HEK293 (cell line): ENCODE results near the gene ECD.
A peak's percentile ranks its signal among the peaks of the same experiment; 100 is the strongest.

Experiments
- CTCF ChIA-PET: fragments of 350-600 bp; formaldehyde crosslinking; extraction: SDS; loops from one replicate; lab custom pipeline; 2021; ENCODE audit warnings: antibody characterized with exemption; lab: Yijun Ruan, JAX
- POLR2A ChIA-PET: fragments of 300-600 bp; formaldehyde crosslinking; extraction: SDS; loops from one replicate; lab custom pipeline; 2020; ENCODE audit warnings: antibody characterized with exemption, inconsistent platforms; lab: Yijun Ruan, JAX
- H3K27ac ChIP-seq: fragments of 200-500 bp; sonication (Bioruptor generic); 2 replicates; pipeline ENCODE4 v1.5.1; 2014; ENCODE audit warnings: low read depth, low read length, control low read depth, inconsistent platforms; ENCODE audit errors: extremely low read depth
- H3K36me3 ChIP-seq, 2 experiments: fragments of 200-500 bp in 1 of 2; sonication (Bioruptor generic) in 1 of 2; 1 replicate in 1 of 2; 2 replicates in 1 of 2; pipeline ENCODE4 v1.5.1; 2014 to 2017; ENCODE audit warnings: inconsistent platforms in 2 of 2, low read length in 2 of 2; ENCODE audit not compliant: control insufficient read depth in 2 of 2, insufficient read depth in 1 of 2
- H3K4me1 ChIP-seq: fragments of 200-500 bp; sonication (Bioruptor generic); 2 replicates; pipeline ENCODE4 v1.5.1; 2014; ENCODE audit warnings: mild to moderate bottlenecking, low read length, inconsistent platforms; ENCODE audit not compliant: control insufficient read depth, insufficient read depth
- H3K4me3 ChIP-seq: 2 replicates; pipeline ENCODE4 v1.5.1; 2011; ENCODE audit warnings: low read depth, mild to moderate bottlenecking, control low read depth, low read length, moderate library complexity
- H3K9me3 ChIP-seq: fragments of 200-500 bp; sonication (Bioruptor generic); 2 replicates; pipeline ENCODE4 v1.5.1; 2014; ENCODE audit warnings: low read depth, low read length, inconsistent platforms; ENCODE audit not compliant: control insufficient read depth, insufficient read depth
- KLF1 ChIP-seq: fragments of 450-650 bp; formaldehyde crosslinking; IDR thresholded peaks from 2 replicates; pipeline ENCODE4 v1.5.1; 2016; ENCODE audit warnings: missing biosample characterization, missing genetic modification characterization
- PRDM1 ChIP-seq: fragments of 450-650 bp; formaldehyde crosslinking; IDR thresholded peaks from 2 replicates; pipeline ENCODE4; 2016; ENCODE audit warnings: missing biosample characterization, missing genetic modification characterization
- RBAK ChIP-seq: fragments of 450-650 bp; formaldehyde crosslinking; IDR thresholded peaks from 2 replicates; pipeline ENCODE4 v1.5.1; 2016; ENCODE audit warnings: missing biosample characterization, missing genetic modification characterization
- SALL2 ChIP-seq: fragments of 450-650 bp; formaldehyde crosslinking; IDR thresholded peaks from 2 replicates; pipeline ENCODE4 v1.5.0; 2017; ENCODE audit warnings: missing biosample characterization, mild to moderate bottlenecking, missing genetic modification characterization, borderline replicate concordance
- SP7 ChIP-seq: fragments of 450-650 bp; formaldehyde crosslinking; IDR thresholded peaks from 2 replicates; pipeline ENCODE4 v1.5.1; 2016; ENCODE audit warnings: missing biosample characterization, missing genetic modification characterization
- ZBTB1 ChIP-seq: fragments of 450-650 bp; formaldehyde crosslinking; IDR thresholded peaks from 2 replicates; pipeline ENCODE4 v1.5.1; 2016; ENCODE audit warnings: missing biosample characterization, missing genetic modification characterization
- ZFHX2 ChIP-seq: fragments of 450-650 bp; formaldehyde crosslinking; conservative IDR thresholded peaks from 2 replicates; pipeline ENCODE4 v1.5.1; 2016; ENCODE audit warnings: missing biosample characterization, missing genetic modification characterization
- ZNF133 ChIP-seq: fragments of 450-650 bp; formaldehyde crosslinking; IDR thresholded peaks from 2 replicates; pipeline ENCODE4 v1.5.1; 2016; ENCODE audit warnings: missing biosample characterization, missing genetic modification characterization
- ZNF19 ChIP-seq: fragments of 450-650 bp; formaldehyde crosslinking; IDR thresholded peaks from 2 replicates; pipeline ENCODE4; 2016; ENCODE audit warnings: missing biosample characterization, missing genetic modification characterization, low read depth
- ZNF211 ChIP-seq: fragments of 450-650 bp; formaldehyde crosslinking; IDR thresholded peaks from 2 replicates; pipeline ENCODE4 v1.5.1; 2016; ENCODE audit warnings: low read depth, missing biosample characterization, missing genetic modification characterization
- ZNF292 ChIP-seq: fragments of 450-650 bp; formaldehyde crosslinking; IDR thresholded peaks from 2 replicates; pipeline ENCODE4 v1.5.1; 2016; ENCODE audit warnings: low read depth, missing biosample characterization, missing genetic modification characterization, borderline replicate concordance
- ZNF366 ChIP-seq: fragments of 450-650 bp; formaldehyde crosslinking; conservative IDR thresholded peaks from 2 replicates; pipeline ENCODE4 v1.5.1; 2016; ENCODE audit warnings: missing biosample characterization, missing genetic modification characterization
- ZNF426 ChIP-seq: fragments of 450-650 bp; formaldehyde crosslinking; IDR thresholded peaks from 2 replicates; pipeline ENCODE4 v1.5.1; 2017; ENCODE audit warnings: missing biosample characterization, missing genetic modification characterization, mild to moderate bottlenecking, inconsistent platforms, moderate library complexity
- ZNF558 ChIP-seq: fragments of 450-650 bp; formaldehyde crosslinking; IDR thresholded peaks from 2 replicates; pipeline ENCODE4 v1.5.1; 2016; ENCODE audit warnings: missing biosample characterization, missing genetic modification characterization
- ZNF560 ChIP-seq: fragments of 450-650 bp; formaldehyde crosslinking; IDR thresholded peaks from 2 replicates; pipeline ENCODE4 v1.5.1; 2017; ENCODE audit warnings: missing biosample characterization, missing genetic modification characterization, borderline replicate concordance
- ZNF670 ChIP-seq: fragments of 450-650 bp; formaldehyde crosslinking; IDR thresholded peaks from 2 replicates; pipeline ENCODE4 v1.5.1; 2016; ENCODE audit warnings: missing biosample characterization, missing genetic modification characterization, low read depth
- ZNF707 ChIP-seq: fragments of 450-650 bp; formaldehyde crosslinking; IDR thresholded peaks from 2 replicates; pipeline ENCODE4 v1.5.1; 2016; ENCODE audit warnings: missing biosample characterization, missing genetic modification characterization
- TF ChIP-seq, protein P1 (sequence below): fragments of 450-650 bp; formaldehyde crosslinking; IDR thresholded peaks from 2 replicates; pipeline ENCODE4 v1.5.1; 2016; ENCODE audit warnings: missing biosample characterization, missing genetic modification characterization
- TF ChIP-seq, protein P2 (sequence below): fragments of 450-650 bp; formaldehyde crosslinking; IDR thresholded peaks from 2 replicates; pipeline ENCODE4 v1.5.1; 2016; ENCODE audit warnings: missing biosample characterization, missing genetic modification characterization, borderline replicate concordance
- TF ChIP-seq, protein P3 (sequence below): fragments of 450-650 bp; formaldehyde crosslinking; IDR thresholded peaks from 2 replicates; pipeline ENCODE4 v1.5.1; 2017; ENCODE audit warnings: missing biosample characterization, missing genetic modification characterization
- TF ChIP-seq, protein P4 (sequence below): fragments of 450-650 bp; formaldehyde crosslinking; IDR thresholded peaks from 2 replicates; pipeline ENCODE4 v1.5.1; 2016; ENCODE audit warnings: missing biosample characterization, missing genetic modification characterization
- TF ChIP-seq, protein P5 (sequence below): fragments of 450-650 bp; formaldehyde crosslinking; IDR thresholded peaks from 2 replicates; pipeline ENCODE4 v1.5.1; 2016; ENCODE audit warnings: missing biosample characterization, missing genetic modification characterization
- TF ChIP-seq, protein P6 (sequence below): fragments of 450-650 bp; formaldehyde crosslinking; IDR thresholded peaks from 2 replicates; pipeline ENCODE4 v1.5.1; 2017; ENCODE audit warnings: missing biosample characterization, missing genetic modification characterization

ECD gene

DNA sequence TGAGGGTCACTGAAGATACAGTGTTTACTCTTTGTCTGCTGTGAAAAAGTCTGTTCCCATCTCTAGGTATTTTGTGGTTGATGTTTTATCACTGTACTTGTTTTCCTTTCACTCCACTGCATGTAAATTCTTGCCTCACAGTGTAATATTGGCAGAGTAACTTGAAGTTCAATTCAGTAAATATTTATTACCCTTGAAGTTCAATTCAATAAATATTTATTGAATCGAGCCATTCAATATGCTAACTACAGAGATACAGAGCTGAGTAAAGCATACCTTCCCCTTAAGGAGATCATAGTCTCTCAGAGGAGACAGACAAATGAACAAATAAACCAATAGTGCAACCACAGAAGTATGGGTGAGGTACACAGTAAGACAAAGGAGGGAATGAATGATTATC lies 48.4 kb downstream of the ECD start:
- H3K4me1 ChIP-seq = no peaks in the 10 kb centered on the region
- ChIA-PET POLR2A (no interaction called here), CTCF (no interaction called here)

DNA sequence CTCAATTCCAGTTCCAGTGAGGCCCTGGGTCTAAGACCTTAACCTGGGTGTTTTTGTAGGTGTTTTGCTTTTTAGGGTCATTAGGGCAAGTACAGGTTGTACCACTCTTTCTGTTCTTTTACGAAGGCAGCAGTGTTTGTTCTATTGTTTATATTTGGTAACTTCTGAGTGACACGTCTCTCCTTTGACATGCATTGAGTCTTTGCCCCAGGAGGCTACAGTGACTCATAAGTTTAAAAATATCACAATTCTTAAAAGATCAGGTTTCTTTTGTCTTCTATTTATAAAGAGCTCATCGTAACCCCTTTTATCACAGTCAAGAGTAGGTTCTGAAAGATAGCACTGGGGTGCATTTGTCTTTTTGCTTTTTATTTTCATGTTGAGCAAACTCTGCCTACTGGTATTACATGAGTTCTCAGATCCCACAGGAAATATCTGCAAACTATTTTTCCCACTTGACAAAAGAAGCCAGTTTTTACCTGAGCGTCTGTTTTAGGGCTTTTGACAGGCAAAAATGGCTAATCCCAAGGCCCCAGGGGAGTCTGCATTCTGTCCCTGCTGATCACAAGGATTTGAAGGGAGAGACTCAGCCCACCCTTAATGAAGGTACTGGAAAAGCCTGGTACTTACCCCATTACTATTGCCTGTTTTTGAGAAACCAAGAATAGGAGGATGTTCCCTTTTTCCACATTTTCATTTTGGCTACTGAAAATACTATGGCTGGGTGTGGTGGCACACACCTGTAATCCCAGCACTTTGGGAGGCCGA lies 49.6 kb downstream of the ECD start:
- Histone ChIP-seq H3K27ac (no peak overlapping the region), H3K4me3 (no peak overlapping the region)
- POLR2A ChIA-PET = no interaction called here
- CTCF ChIA-PET = no interaction called here
- TF ChIP-seq, protein P1, sequence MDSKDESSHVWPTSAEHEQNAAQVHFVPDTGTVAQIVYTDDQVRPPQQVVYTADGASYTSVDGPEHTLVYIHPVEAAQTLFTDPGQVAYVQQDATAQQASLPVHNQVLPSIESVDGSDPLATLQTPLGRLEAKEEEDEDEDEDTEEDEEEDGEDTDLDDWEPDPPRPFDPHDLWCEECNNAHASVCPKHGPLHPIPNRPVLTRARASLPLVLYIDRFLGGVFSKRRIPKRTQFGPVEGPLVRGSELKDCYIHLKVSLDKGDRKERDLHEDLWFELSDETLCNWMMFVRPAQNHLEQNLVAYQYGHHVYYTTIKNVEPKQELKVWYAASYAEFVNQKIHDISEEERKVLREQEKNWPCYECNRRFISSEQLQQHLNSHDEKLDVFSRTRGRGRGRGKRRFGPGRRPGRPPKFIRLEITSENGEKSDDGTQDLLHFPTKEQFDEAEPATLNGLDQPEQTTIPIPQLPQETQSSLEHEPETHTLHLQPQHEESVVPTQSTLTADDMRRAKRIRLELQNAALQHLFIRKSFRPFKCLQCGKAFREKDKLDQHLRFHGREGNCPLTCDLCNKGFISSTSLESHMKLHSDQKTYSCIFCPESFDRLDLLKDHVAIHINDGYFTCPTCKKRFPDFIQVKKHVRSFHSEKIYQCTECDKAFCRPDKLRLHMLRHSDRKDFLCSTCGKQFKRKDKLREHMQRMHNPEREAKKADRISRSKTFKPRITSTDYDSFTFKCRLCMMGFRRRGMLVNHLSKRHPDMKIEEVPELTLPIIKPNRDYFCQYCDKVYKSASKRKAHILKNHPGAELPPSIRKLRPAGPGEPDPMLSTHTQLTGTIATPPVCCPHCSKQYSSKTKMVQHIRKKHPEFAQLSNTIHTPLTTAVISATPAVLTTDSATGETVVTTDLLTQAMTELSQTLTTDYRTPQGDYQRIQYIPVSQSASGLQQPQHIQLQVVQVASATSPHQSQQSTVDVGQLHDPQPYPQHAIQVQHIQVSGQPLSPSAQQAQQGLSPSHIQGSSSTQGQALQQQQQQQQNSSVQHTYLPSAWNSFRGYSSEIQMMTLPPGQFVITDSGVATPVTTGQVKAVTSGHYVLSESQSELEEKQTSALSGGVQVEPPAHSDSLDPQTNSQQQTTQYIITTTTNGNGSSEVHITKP (tag by site-specific recombination) = peak; percentile 47
- TF ChIP-seq ZNF366 (tag by site-specific recombination) (0 out of 2 replicates have a peak, but pooled peaks have one; percentile 38), ZNF292 (tag by site-specific recombination) (no peak), SP7 (tag by site-specific recombination) (peak; percentile 35; the same call in 1 of the 2 replicates), KLF1 (tag by site-specific recombination) (no peak), PRDM1 (tag by site-specific recombination) (peak; percentile 29; the same call in 1 of the 2 replicates), ZNF707 (tag by site-specific recombination) (no peak)
- TF ChIP-seq, protein P2, sequence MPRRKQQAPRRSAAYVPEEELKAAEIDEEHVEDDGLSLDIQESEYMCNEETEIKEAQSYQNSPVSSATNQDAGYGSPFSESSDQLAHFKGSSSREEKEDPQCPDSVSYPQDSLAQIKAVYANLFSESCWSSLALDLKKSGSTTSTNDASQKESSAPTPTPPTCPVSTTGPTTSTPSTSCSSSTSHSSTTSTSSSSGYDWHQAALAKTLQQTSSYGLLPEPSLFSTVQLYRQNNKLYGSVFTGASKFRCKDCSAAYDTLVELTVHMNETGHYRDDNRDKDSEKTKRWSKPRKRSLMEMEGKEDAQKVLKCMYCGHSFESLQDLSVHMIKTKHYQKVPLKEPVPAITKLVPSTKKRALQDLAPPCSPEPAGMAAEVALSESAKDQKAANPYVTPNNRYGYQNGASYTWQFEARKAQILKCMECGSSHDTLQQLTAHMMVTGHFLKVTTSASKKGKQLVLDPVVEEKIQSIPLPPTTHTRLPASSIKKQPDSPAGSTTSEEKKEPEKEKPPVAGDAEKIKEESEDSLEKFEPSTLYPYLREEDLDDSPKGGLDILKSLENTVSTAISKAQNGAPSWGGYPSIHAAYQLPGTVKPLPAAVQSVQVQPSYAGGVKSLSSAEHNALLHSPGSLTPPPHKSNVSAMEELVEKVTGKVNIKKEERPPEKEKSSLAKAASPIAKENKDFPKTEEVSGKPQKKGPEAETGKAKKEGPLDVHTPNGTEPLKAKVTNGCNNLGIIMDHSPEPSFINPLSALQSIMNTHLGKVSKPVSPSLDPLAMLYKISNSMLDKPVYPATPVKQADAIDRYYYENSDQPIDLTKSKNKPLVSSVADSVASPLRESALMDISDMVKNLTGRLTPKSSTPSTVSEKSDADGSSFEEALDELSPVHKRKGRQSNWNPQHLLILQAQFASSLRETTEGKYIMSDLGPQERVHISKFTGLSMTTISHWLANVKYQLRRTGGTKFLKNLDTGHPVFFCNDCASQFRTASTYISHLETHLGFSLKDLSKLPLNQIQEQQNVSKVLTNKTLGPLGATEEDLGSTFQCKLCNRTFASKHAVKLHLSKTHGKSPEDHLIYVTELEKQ (tag by site-specific recombination) = peak; percentile 38; the same call in 1 of the 2 replicates
- TF ChIP-seq, protein P3, sequence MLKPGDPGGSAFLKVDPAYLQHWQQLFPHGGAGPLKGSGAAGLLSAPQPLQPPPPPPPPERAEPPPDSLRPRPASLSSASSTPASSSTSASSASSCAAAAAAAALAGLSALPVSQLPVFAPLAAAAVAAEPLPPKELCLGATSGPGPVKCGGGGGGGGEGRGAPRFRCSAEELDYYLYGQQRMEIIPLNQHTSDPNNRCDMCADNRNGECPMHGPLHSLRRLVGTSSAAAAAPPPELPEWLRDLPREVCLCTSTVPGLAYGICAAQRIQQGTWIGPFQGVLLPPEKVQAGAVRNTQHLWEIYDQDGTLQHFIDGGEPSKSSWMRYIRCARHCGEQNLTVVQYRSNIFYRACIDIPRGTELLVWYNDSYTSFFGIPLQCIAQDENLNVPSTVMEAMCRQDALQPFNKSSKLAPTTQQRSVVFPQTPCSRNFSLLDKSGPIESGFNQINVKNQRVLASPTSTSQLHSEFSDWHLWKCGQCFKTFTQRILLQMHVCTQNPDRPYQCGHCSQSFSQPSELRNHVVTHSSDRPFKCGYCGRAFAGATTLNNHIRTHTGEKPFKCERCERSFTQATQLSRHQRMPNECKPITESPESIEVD (tag by site-specific recombination) = peak; percentile 55; the same call in 1 of the 2 replicates
- TF ChIP-seq, protein P4, sequence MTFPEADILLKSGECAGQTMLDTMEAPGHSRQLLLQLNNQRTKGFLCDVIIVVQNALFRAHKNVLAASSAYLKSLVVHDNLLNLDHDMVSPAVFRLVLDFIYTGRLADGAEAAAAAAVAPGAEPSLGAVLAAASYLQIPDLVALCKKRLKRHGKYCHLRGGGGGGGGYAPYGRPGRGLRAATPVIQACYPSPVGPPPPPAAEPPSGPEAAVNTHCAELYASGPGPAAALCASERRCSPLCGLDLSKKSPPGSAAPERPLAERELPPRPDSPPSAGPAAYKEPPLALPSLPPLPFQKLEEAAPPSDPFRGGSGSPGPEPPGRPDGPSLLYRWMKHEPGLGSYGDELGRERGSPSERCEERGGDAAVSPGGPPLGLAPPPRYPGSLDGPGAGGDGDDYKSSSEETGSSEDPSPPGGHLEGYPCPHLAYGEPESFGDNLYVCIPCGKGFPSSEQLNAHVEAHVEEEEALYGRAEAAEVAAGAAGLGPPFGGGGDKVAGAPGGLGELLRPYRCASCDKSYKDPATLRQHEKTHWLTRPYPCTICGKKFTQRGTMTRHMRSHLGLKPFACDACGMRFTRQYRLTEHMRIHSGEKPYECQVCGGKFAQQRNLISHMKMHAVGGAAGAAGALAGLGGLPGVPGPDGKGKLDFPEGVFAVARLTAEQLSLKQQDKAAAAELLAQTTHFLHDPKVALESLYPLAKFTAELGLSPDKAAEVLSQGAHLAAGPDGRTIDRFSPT (tag by site-specific recombination) = 0 out of 2 replicates have a peak, but pooled peaks have one; percentile 42
- TF ChIP-seq, all 188 proteins: peak for 7
- no peaks in the 10 kb centered on the region for H3K4me1 ChIP-seq
- no peaks in the 10 kb centered on the region for H3K9me3 ChIP-seq
- peaks cover 3 to 16% of the 10 kb centered on the region in 2 experiments; a peak in 2 of 3 replicates for H3K36me3 ChIP-seq

More for the DNA sequence above, 48.4 kb downstream of the ECD start:
- H3K27ac ChIP-seq = no peak overlapping the region
- H3K36me3 ChIP-seq = peaks cover 10 to 23% of the 10 kb centered on the region in 2 experiments; a peak in 2 of 3 replicates
- TF ChIP-seq RBAK (tag by site-specific recombination) (no peak), ZNF670 (no peak), ZNF426 (tag by site-specific recombination) (no peak), ZNF558 (tag by site-specific recombination) (no peak), ZNF133 (tag by site-specific recombination) (no peak), ZFHX2 (tag by site-specific recombination) (no peak), ZNF560 (tag by site-specific recombination) (no peak), SALL2 (tag by site-specific recombination) (no peak), ZBTB1 (no peak), ZNF211 (tag by site-specific recombination) (no peak), ZNF19 (no peak), ZNF707 (tag by site-specific recombination) (no peak)
- TF ChIP-seq, protein P5, sequence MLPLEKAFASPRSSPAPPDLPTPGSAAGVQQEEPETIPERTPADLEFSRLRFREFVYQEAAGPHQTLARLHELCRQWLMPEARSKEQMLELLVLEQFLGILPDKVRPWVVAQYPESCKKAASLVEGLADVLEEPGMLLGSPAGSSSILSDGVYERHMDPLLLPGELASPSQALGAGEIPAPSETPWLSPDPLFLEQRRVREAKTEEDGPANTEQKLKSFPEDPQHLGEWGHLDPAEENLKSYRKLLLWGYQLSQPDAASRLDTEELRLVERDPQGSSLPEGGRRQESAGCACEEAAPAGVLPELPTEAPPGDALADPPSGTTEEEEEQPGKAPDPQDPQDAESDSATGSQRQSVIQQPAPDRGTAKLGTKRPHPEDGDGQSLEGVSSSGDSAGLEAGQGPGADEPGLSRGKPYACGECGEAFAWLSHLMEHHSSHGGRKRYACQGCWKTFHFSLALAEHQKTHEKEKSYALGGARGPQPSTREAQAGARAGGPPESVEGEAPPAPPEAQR (tag by site-specific recombination) = no peak
- TF ChIP-seq, protein P6, sequence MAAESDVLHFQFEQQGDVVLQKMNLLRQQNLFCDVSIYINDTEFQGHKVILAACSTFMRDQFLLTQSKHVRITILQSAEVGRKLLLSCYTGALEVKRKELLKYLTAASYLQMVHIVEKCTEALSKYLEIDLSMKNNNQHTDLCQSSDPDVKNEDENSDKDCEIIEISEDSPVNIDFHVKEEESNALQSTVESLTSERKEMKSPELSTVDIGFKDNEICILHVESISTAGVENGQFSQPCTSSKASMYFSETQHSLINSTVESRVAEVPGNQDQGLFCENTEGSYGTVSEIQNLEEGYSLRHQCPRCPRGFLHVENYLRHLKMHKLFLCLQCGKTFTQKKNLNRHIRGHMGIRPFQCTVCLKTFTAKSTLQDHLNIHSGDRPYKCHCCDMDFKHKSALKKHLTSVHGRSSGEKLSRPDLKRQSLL (tag by site-specific recombination) = no peak
- no peak overlapping the region for H3K4me3 ChIP-seq
- H3K9me3 ChIP-seq = no peaks in the 10 kb centered on the region
